K562 (cell line): Measurements from ENCODE around the gene CEP85L.

Experiments used
- CTCF ChIP-seq, 3 experiments: IDR thresholded peaks in 2 of 3; conservative IDR thresholded peaks in 1 of 3; 2 replicates each; pipeline ENCODE4 v1.5.1; 2011 to 2012; ENCODE audit warnings: low read length in 3 of 3, mild to moderate bottlenecking in 3 of 3, control low read depth in 2 of 3, improper control_type of control experiment in 1 of 3, inconsistent platforms in 1 of 3, low read depth in 1 of 3, mixed read lengths in 1 of 3, moderate library complexity in 1 of 3; ENCODE audit not compliant: insufficient read depth in 2 of 3
- HMGXB4 ChIP-seq: sonication (generic); formaldehyde crosslinking; IDR thresholded peaks from 2 replicates; pipeline ENCODE4 v1.8.1; 2023; ENCODE audit warnings: mild to moderate bottlenecking, missing genetic modification reagents
- KAT8 ChIP-seq: fragments of 450-650 bp; IDR thresholded peaks from 2 replicates; pipeline ENCODE4 v1.6.1; 2016; ENCODE audit warnings: low read depth, mild to moderate bottlenecking
- NCOR1 ChIP-seq: fragments of 450-650 bp; IDR thresholded peaks from 2 replicates; pipeline ENCODE4 v1.6.1; 2016; ENCODE audit warnings: mild to moderate bottlenecking, moderate library complexity
- PRPF4 ChIP-seq: fragments of 200-400 bp; formaldehyde crosslinking; IDR thresholded peaks from one replicate; pipeline ENCODE4 v1.6.1; 2017; ENCODE audit warnings: low read length, low read depth, mild to moderate bottlenecking; ENCODE audit not compliant: insufficient read depth, poor library complexity, severe bottlenecking
- RBBP5 ChIP-seq: fragments of 200-600 bp; sonication (generic); IDR thresholded peaks from 2 replicates; pipeline ENCODE4 v1.6.1; 2012; ENCODE audit warnings: borderline replicate concordance, mild to moderate bottlenecking, low read length, control low read depth, inconsistent platforms; ENCODE audit not compliant: insufficient read depth, poor library complexity, severe bottlenecking
- SRF ChIP-seq, 2 experiments: fragments of 250-450, 450-650 bp in 1 of 2; sonication (Bioruptor Pico) in 1 of 2; sonication (generic) in 1 of 2; formaldehyde crosslinking; IDR thresholded peaks; 2 replicates each; pipeline versions ENCODE4 v1.5.0 to v1.5.1; 2020 to 2022; ENCODE audit warnings: mild to moderate bottlenecking in 1 of 2, missing genetic modification reagents in 1 of 2
- ZNF24 ChIP-seq: fragments of 450-650 bp; IDR thresholded peaks from 2 replicates; pipeline ENCODE4 v1.6.1; 2016

DNA sequence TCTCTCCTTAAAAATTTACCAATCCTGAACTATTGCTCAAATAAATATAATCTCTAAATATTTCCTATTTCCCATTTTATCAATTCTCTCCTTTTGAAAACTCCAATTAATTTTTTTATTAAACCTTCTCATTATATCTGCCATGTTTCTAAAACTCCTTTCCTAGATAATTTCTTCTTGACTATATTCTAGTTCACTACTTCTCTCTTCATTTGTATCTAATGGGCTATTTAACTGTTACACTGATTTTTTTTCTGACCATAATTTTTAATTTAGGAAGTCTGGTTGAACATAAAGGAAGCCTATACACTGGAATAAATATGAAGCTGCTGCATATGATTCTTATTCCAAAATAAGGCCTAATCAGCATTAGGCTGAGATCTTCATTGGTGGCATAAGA, 199.6 kb downstream of the CEP85L start:
- TF ChIP-seq PRPF4 = no peak
- no peak for TF ChIP-seq RBBP5
- no peak for TF ChIP-seq HMGXB4 (CRISPR knock-in tag)
- no peak for TF ChIP-seq ZNF24
- no peak for TF ChIP-seq NCOR1
- TF ChIP-seq KAT8 = no peak
- TF ChIP-seq CTCF (IDR thresholded peaks at IDR 0.05 in 2 of 3, conservative IDR thresholded peaks at IDR 0.05 in 1 of 3; ENCODE audit: insufficient read depth in 2 of 3, low read depth in 1 of 3, low read length in 3 of 3) = no peak
- no peak for TF ChIP-seq SRF (CRISPR knock-in tag; IDR thresholded peaks at IDR 0.05)
